ENCODE measurements around the gene HCFC2.

DNA sequence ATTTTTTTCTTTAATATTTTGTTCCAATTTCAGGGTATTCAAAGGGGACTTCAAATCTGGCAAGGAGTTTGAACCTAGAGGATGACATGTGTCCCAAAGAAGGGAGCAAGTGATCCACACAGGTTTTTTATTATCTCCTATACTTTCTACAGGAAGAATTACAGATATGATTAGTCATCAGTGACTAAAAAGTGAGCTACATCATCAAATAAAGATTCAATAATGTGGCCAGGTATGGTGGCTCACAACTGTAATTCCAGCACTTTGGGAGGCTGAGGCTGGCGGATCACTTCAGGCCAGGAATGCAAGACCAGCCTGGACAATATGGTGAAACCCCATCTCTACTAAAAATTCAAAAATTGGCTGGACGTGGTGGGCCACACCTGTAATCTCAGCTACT lies 38.6 kb upstream of the HCFC2 start:
- TF ChIP-seq, protein P1, sequence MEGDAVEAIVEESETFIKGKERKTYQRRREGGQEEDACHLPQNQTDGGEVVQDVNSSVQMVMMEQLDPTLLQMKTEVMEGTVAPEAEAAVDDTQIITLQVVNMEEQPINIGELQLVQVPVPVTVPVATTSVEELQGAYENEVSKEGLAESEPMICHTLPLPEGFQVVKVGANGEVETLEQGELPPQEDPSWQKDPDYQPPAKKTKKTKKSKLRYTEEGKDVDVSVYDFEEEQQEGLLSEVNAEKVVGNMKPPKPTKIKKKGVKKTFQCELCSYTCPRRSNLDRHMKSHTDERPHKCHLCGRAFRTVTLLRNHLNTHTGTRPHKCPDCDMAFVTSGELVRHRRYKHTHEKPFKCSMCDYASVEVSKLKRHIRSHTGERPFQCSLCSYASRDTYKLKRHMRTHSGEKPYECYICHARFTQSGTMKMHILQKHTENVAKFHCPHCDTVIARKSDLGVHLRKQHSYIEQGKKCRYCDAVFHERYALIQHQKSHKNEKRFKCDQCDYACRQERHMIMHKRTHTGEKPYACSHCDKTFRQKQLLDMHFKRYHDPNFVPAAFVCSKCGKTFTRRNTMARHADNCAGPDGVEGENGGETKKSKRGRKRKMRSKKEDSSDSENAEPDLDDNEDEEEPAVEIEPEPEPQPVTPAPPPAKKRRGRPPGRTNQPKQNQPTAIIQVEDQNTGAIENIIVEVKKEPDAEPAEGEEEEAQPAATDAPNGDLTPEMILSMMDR (tag by site-specific recombination; IDR thresholded peaks at IDR 0.05), result no peak
- TF ChIP-seq ZNF274 (IDR thresholded peaks at IDR 0.05; ENCODE audit: low read length), result no peak
- no peak for TF ChIP-seq ZNF274 (tag by site-specific recombination; IDR thresholded peaks at IDR 0.05; ENCODE audit: borderline replicate concordance)
- no peak for TF ChIP-seq ZNF501 (tag by site-specific recombination; IDR thresholded peaks at IDR 0.05)
- TF ChIP-seq, protein P2, sequence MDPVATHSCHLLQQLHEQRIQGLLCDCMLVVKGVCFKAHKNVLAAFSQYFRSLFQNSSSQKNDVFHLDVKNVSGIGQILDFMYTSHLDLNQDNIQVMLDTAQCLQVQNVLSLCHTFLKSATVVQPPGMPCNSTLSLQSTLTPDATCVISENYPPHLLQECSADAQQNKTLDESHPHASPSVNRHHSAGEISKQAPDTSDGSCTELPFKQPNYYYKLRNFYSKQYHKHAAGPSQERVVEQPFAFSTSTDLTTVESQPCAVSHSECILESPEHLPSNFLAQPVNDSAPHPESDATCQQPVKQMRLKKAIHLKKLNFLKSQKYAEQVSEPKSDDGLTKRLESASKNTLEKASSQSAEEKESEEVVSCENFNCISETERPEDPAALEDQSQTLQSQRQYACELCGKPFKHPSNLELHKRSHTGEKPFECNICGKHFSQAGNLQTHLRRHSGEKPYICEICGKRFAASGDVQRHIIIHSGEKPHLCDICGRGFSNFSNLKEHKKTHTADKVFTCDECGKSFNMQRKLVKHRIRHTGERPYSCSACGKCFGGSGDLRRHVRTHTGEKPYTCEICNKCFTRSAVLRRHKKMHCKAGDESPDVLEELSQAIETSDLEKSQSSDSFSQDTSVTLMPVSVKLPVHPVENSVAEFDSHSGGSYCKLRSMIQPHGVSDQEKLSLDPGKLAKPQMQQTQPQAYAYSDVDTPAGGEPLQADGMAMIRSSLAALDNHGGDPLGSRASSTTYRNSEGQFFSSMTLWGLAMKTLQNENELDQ (tag by site-specific recombination; IDR thresholded peaks at IDR 0.05; ENCODE audit: low read depth), result no peak
- no peak for TF ChIP-seq ZNF394 (tag by site-specific recombination; IDR thresholded peaks at IDR 0.05; ENCODE audit: borderline replicate concordance)
- TF ChIP-seq ZFP69B (tag by site-specific recombination; IDR thresholded peaks at IDR 0.05), result no peak
- TF ChIP-seq, protein P3, sequence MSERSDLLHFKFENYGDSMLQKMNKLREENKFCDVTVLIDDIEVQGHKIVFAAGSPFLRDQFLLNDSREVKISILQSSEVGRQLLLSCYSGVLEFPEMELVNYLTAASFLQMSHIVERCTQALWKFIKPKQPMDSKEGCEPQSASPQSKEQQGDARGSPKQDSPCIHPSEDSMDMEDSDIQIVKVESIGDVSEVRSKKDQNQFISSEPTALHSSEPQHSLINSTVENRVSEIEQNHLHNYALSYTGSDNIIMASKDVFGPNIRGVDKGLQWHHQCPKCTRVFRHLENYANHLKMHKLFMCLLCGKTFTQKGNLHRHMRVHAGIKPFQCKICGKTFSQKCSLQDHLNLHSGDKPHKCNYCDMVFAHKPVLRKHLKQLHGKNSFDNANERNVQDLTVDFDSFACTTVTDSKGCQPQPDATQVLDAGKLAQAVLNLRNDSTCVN (tag by site-specific recombination; optimal IDR thresholded peaks at IDR 0.05), result no peak
- TF ChIP-seq ZNF791 (tag by site-specific recombination; IDR thresholded peaks at IDR 0.05), result no peak
- TF ChIP-seq KLF9 (tag by site-specific recombination; IDR thresholded peaks at IDR 0.05; ENCODE audit: low read depth), result no peak
